ENCODE results near the gene FSHR.

The FSHR gene

GRCh38 chr2:49033394-49034185 lies 120.7 kb downstream of the FSHR start:
- in situ Hi-C loops (cut with HindIII; ENCODE audit: low sequenced_read_pairs): no loop called here

- in situ Hi-C loops (cut with HindIII; ENCODE audit: low sequenced_read_pairs): no loop called here
Measured at GRCh38 chr2:49032936-49033335, 121.4 kb downstream of the FSHR start.

- in situ Hi-C loops (cut with HindIII; ENCODE audit: low sequenced_read_pairs): no loop called here
Measured at GRCh38 chr2:49032126-49032525, 122.2 kb downstream of the FSHR start.

GRCh38 chr2:49029406-49029805 lies 124.9 kb downstream of the FSHR start:
- in situ Hi-C loops (cut with HindIII; ENCODE audit: low sequenced_read_pairs): no loop called here

GRCh38 chr2:49028101-49028500 lies 126.2 kb downstream of the FSHR start:
- in situ Hi-C loops (cut with HindIII; ENCODE audit: low sequenced_read_pairs): no loop called here

GRCh38 chr2:49026706-49027105 lies 127.6 kb downstream of the FSHR start:
- in situ Hi-C loops (cut with HindIII; ENCODE audit: low sequenced_read_pairs): no loop called here

- in situ Hi-C loops (cut with HindIII; ENCODE audit: low sequenced_read_pairs): no loop called here
Measured at GRCh38 chr2:49021271-49021670, 133.0 kb downstream of the FSHR start.

- in situ Hi-C loops (cut with HindIII; ENCODE audit: low sequenced_read_pairs): no loop called here
Measured at GRCh38 chr2:49005261-49005660, 149.1 kb downstream of the FSHR start.

- in situ Hi-C loops (cut with HindIII; ENCODE audit: low sequenced_read_pairs): no loop called here
Measured at GRCh38 chr2:49004036-49004626, 150.2 kb downstream of the FSHR start.

GRCh38 chr2:49003201-49003600 lies 151.1 kb downstream of the FSHR start:
- in situ Hi-C loops (cut with HindIII; ENCODE audit: low sequenced_read_pairs): no loop called here

GRCh38 chr2:49002750-49003149 lies 151.6 kb downstream of the FSHR start:
- in situ Hi-C loops (cut with HindIII; ENCODE audit: low sequenced_read_pairs): no loop called here

- in situ Hi-C loops (cut with HindIII; ENCODE audit: low sequenced_read_pairs): no loop called here
Measured at GRCh38 chr2:49000695-49001094, 153.6 kb downstream of the FSHR start.

GRCh38 chr2:48998449-48998848 lies 155.9 kb downstream of the FSHR start:
- in situ Hi-C loops (cut with HindIII; ENCODE audit: low sequenced_read_pairs): no loop called here

GRCh38 chr2:48993576-48993975 lies 160.7 kb downstream of the FSHR start:
- in situ Hi-C loops (cut with HindIII; ENCODE audit: low sequenced_read_pairs): no loop called here

- in situ Hi-C loops (cut with HindIII; ENCODE audit: low sequenced_read_pairs): no loop called here
Measured at GRCh38 chr2:48991415-48992131, 162.7 kb downstream of the FSHR start.

- in situ Hi-C loops (cut with HindIII; ENCODE audit: low sequenced_read_pairs): no loop called here
Measured at GRCh38 chr2:48984922-48985321, 169.4 kb downstream of the FSHR start.

- in situ Hi-C loops (cut with HindIII; ENCODE audit: low sequenced_read_pairs): no loop called here
Measured at GRCh38 chr2:48983551-48983950, 170.8 kb downstream of the FSHR start.

- in situ Hi-C loops (cut with HindIII; ENCODE audit: low sequenced_read_pairs): no loop called here
Measured at GRCh38 chr2:48982887-48983435, 171.4 kb downstream of the FSHR start.

- in situ Hi-C loops (cut with HindIII; ENCODE audit: low sequenced_read_pairs): no loop called here
Measured at GRCh38 chr2:48980846-48981245, 173.5 kb downstream of the FSHR start.

GRCh38 chr2:48979691-48980090 lies 174.6 kb downstream of the FSHR start:
- in situ Hi-C loops (cut with HindIII; ENCODE audit: low sequenced_read_pairs): no loop called here

GRCh38 chr2:48978131-48978530 lies 176.2 kb downstream of the FSHR start:
- in situ Hi-C loops (cut with HindIII; ENCODE audit: low sequenced_read_pairs): no loop called here

GRCh38 chr2:48971801-48972200 lies 182.5 kb downstream of the FSHR start:
- in situ Hi-C loops (cut with HindIII; ENCODE audit: low sequenced_read_pairs): no loop called here

Measured in DLD1 (cell line).